ENCODE measurements around the gene ROBO1.

DNA sequence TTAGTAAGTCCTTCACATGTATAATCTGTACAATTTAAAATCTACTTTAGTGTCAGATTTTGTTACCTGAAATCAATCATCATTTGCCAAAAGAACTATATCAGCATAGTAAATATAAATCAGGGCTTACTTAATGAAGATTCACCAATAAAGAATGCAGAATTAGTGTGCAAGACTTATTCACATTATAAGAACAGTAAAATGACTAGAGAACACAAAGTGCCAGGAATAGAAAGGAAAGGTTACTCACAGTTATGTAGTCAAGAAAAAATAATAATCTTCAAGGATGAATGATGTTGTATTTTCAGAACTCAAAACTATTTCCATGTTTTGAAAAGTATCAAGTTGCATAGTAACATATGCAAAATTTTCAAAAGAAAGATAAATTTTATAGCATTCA, 891.9 kb downstream of the ROBO1 start:
- TF ChIP-seq, protein P1, sequence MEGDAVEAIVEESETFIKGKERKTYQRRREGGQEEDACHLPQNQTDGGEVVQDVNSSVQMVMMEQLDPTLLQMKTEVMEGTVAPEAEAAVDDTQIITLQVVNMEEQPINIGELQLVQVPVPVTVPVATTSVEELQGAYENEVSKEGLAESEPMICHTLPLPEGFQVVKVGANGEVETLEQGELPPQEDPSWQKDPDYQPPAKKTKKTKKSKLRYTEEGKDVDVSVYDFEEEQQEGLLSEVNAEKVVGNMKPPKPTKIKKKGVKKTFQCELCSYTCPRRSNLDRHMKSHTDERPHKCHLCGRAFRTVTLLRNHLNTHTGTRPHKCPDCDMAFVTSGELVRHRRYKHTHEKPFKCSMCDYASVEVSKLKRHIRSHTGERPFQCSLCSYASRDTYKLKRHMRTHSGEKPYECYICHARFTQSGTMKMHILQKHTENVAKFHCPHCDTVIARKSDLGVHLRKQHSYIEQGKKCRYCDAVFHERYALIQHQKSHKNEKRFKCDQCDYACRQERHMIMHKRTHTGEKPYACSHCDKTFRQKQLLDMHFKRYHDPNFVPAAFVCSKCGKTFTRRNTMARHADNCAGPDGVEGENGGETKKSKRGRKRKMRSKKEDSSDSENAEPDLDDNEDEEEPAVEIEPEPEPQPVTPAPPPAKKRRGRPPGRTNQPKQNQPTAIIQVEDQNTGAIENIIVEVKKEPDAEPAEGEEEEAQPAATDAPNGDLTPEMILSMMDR (conservative IDR thresholded peaks at IDR 0.05; ENCODE audit: low read depth, low read length) = no peak
- no peak for TF ChIP-seq EZH2 (IDR thresholded peaks at IDR 0.05; ENCODE audit: low read length, unreplicated experiment)

Data from PC-3 (cell line).